Uterus (tissue), 4 donors: ENCODE results near the gene RANBP10. TPM values are rescaled to one million over a fixed set of nuclear protein-coding genes. Genes with fewer than 3 reads are reported as not detected.

ENCODE experiments used
- DNase-seq, 2 donors: peaks; one replicate each; pipeline ENCODE4 v3.0.0-alpha.2; 2019 to 2020
- H3K27ac ChIP-seq, 2 donors: fragments of 200-600 bp; sonication (generic); 1 replicate in 1 of 2; 2 replicates in 1 of 2; pipeline ENCODE4 v1.5.1; 2016 to 2018
- H3K27me3 ChIP-seq, 2 donors: fragments of 200-600 bp; sonication (generic); one replicate each; pipeline ENCODE4 v1.5.1; 2018 to 2019; ENCODE audit warnings: control low read depth in 1 of 2
- H3K36me3 ChIP-seq, 2 donors: fragments of 200-600 bp; sonication (generic); one replicate each; pipeline ENCODE4 v1.5.1; 2019; ENCODE audit warnings: control low read depth in 1 of 2
- H3K4me1 ChIP-seq, 2 donors: fragments of 200-600 bp; sonication (generic); one replicate each; pipeline ENCODE4 v1.5.1; 2018 to 2019; ENCODE audit warnings: control low read depth in 1 of 2
- H3K4me3 ChIP-seq, 2 donors: fragments of 200-600 bp; sonication (generic); 1 replicate in 1 of 2; 2 replicates in 1 of 2; pipeline ENCODE4 v1.5.1; 2018 to 2019; ENCODE audit warnings: mild to moderate bottlenecking in 1 of 2
- H3K9me3 ChIP-seq, 2 donors: fragments of 200-600 bp; sonication (generic); one replicate each; pipeline ENCODE4 v1.5.1; 2019; ENCODE audit warnings: control low read depth in 1 of 2
- POLR2A ChIP-seq, 2 donors: fragments of 450-650 bp; IDR thresholded peaks; one replicate each; pipeline ENCODE4 v1.6.1; 2016; ENCODE audit warnings: antibody characterized with exemption in 2 of 2, mild to moderate bottlenecking in 1 of 2, moderate library complexity in 1 of 2
- intact Hi-C: fragments of 100-400 bp; cut with DNase I; formaldehyde crosslinking; loops from one replicate; pipeline ENCODE4 v1.15.1; 2023; ENCODE audit warnings: low total_unique reads
- total RNA-seq, 4 donors: library from RNA; depleted of rRNA in 3 of 4; stranded (reverse); fragments of >200 nt in 3 of 4; gene quantifications; one replicate each; pipeline versions ENCODE4 v1.1.0 to v1.2.4, GENCODE V29; 2014 to 2023
- TF ChIP-seq, protein P1 (sequence below), 4 experiments: fragments of 200-600 bp in 2 of 4; fragments of 450-650 bp in 2 of 4; sonication (generic) in 2 of 4; IDR thresholded peaks; one replicate each; pipeline ENCODE4 v1.5.1; 2016 to 2019; ENCODE audit warnings: antibody characterized with exemption in 4 of 4, mild to moderate bottlenecking in 2 of 4, moderate library complexity in 1 of 4
- donor health status: DM: yes; HTN: yes; CAD: no.

RANBP10 gene
- total RNA-seq, 4 donors from 2014 or later: 4.9 to 22.7 (median 8.5) TPM

DNA sequence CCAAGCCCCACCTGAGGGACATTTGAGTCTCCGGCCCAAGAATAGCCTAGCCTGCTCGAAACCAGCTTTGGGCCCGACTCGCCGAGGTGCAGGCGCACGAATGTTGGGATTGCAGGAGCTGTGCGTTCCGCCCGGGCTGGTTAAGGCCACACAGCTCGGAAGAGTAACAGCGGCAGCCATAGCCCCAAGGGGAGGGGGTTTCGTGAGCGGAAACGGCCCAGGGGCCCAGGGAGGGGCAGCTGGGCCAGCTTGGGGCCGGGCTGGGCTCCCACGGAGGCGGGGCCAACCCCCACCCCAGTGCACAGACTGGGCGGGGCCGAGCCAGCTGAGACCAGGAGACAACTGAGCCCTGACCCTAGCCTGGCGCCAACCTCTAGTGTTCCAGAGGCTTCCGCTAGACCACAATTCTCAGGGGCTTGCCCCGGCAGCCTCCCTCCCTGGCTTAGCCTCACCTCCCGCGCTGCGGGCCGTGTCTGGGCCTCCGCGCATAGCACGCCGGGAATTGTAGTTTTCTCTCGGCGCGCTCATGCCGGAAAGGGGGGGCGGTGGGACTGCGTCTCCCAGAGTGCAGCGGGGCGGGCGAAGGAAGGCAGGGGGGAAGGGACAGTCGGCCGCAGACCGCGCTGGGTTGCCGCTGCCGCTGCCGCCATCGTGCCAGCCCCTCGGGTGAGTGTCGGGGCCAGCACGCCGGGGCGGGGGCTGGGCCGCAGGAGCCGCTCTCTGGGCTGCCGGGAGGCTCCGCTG, 40.1 kb upstream of the RANBP10 start, which contains the start of gene NUTF2:
Gene NUTF2, plus strand, starts transcription at position 614 of the 744 bp plus-strand sequence. CDS start 18,198 bp downstream, outside the sequence.
- peak; percentile 42 to 80 for TF ChIP-seq POLR2A (IDR thresholded peaks at IDR 0.05)
- TF ChIP-seq, protein P1, sequence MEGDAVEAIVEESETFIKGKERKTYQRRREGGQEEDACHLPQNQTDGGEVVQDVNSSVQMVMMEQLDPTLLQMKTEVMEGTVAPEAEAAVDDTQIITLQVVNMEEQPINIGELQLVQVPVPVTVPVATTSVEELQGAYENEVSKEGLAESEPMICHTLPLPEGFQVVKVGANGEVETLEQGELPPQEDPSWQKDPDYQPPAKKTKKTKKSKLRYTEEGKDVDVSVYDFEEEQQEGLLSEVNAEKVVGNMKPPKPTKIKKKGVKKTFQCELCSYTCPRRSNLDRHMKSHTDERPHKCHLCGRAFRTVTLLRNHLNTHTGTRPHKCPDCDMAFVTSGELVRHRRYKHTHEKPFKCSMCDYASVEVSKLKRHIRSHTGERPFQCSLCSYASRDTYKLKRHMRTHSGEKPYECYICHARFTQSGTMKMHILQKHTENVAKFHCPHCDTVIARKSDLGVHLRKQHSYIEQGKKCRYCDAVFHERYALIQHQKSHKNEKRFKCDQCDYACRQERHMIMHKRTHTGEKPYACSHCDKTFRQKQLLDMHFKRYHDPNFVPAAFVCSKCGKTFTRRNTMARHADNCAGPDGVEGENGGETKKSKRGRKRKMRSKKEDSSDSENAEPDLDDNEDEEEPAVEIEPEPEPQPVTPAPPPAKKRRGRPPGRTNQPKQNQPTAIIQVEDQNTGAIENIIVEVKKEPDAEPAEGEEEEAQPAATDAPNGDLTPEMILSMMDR (IDR thresholded peaks at IDR 0.05): peak in 3 of 4 experiments; percentile 2 to 36 (median 4)
- intact Hi-C loops: no loop called here
- peak; percentile 95 to 96 for DNase-seq
- no peaks in the 10 kb centered on the region for H3K9me3 ChIP-seq
- H3K36me3 ChIP-seq: no peaks in the 10 kb centered on the region
- H3K27ac ChIP-seq: peak within 1 kb of the TSS; percentile 94 to 99
- H3K27me3 ChIP-seq: no peaks in the 10 kb centered on the region
- peaks cover 9 to 28% of the 10 kb centered on the region in 2 donors for H3K4me1 ChIP-seq
- H3K4me3 ChIP-seq: peak within 1 kb of the TSS; percentile 84 to 97

GRCh38 chr16:67846063-67846319, 39.6 kb upstream of the RANBP10 start:
- no peaks in the 10 kb centered on the region for H3K36me3 ChIP-seq
- H3K9me3 ChIP-seq: no peaks in the 10 kb centered on the region
- intact Hi-C loops: no loop called here
- H3K27me3 ChIP-seq: no peaks in the 10 kb centered on the region
- H3K4me1 ChIP-seq: peaks cover 9 to 28% of the 10 kb centered on the region in 2 donors
- peak overlapping the region; percentile 94 to 99 for H3K27ac ChIP-seq
- TF ChIP-seq, protein P1 (IDR thresholded peaks at IDR 0.05): no peak
- no peak for TF ChIP-seq POLR2A (IDR thresholded peaks at IDR 0.05)
- no peak for DNase-seq
- H3K4me3 ChIP-seq: peak overlapping the region; percentile 84 to 97

DNA sequence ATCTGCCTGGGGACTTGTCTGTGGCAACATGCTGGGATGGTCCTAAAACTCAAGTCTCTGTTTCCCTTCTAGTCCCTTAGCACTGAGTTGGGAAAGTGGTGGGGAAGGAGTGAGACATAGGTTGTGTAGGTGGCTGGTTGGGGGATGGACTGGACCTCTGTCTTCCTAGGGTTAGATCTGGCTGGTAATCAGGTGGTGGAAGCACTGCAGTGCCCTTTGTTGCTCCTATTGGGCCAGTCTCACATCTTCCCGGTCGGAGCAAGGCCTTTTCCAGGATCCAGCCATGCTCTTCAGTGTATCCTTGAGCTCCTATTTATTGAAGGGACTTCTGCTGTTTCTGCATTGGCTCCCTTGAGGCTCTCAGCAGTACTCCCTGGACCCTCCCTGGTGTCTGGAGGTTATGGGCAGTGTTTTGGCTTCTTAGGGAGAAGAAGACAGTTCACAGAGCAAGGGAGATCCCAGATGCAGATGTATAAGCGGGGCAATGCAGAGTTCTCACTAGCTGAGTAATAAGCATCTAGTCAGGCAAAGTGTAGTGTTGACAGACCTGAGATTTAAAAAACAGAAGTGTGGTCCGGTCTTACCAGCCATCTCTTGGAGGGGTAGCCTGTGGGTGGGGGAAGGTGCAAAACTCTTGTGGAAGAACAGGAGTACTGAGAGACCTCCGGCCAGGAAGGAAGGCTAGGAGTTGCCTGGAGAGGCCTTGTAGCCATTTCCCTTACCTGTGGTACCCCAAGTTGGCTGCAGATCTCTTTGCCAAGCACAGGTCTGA, 39.1 kb upstream of the RANBP10 start:
- intact Hi-C loops: no loop called here
- Histone ChIP-seq H3K36me3 (no peaks in the 10 kb centered on the region), H3K4me3 (peak overlapping the region; percentile 84 to 97), H3K9me3 (no peaks in the 10 kb centered on the region), H3K4me1 (peaks cover 9 to 28% of the 10 kb centered on the region in 2 donors), H3K27me3 (no peaks in the 10 kb centered on the region), H3K27ac (peak overlapping the region; percentile 94 to 99)
- no peak for DNase-seq
- TF ChIP-seq, protein P1 (IDR thresholded peaks at IDR 0.05): no peak
- TF ChIP-seq POLR2A (IDR thresholded peaks at IDR 0.05): no peak

DNA sequence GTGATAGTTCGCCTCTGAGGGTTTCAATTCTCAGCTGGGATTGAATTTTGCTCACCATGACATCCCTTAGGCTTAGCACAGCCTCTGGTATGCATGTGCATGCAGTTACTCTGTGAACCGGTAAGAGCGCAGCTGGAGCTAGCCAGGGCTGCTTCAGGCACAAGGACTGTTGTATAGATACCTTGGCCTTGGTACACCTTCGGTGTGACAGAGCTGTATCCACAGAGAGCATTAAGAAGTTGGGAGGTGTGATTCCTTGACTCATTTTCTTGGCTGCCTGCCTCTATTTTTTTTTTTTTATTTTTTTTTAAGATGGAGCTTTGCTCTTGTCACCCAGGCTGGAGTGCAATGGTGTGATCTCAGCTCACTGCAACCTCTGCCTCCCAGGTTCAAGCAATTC, 38.1 kb upstream of the RANBP10 start:
- DNase-seq: no peak
- Histone ChIP-seq H3K36me3 (no peaks in the 10 kb centered on the region), H3K9me3 (no peaks in the 10 kb centered on the region), H3K4me3 (no peak overlapping the region), H3K4me1 (peaks cover 9 to 28% of the 10 kb centered on the region in 2 donors), H3K27ac (peak overlapping the region; percentile 94 to 99), H3K27me3 (no peaks in the 10 kb centered on the region)
- intact Hi-C loops: no loop called here
- TF ChIP-seq POLR2A (IDR thresholded peaks at IDR 0.05): no peak
- TF ChIP-seq, protein P1 (IDR thresholded peaks at IDR 0.05): no peak

- H3K27ac ChIP-seq: peak overlapping the region; percentile 99 to 100
- peaks cover 9 to 24% of the 10 kb centered on the region in 2 donors for H3K4me1 ChIP-seq
- H3K4me3 ChIP-seq: peak overlapping the region; percentile 79 to 91
- DNase-seq: no peak
- H3K27me3 ChIP-seq: no peaks in the 10 kb centered on the region
- intact Hi-C loops: no loop called here
- H3K9me3 ChIP-seq: no peaks in the 10 kb centered on the region
- no peaks in the 10 kb centered on the region for H3K36me3 ChIP-seq
- TF ChIP-seq POLR2A (IDR thresholded peaks at IDR 0.05): no peak
- TF ChIP-seq, protein P1 (IDR thresholded peaks at IDR 0.05): no peak
Measured at GRCh38 chr16:67843343-67843765, 37.0 kb upstream of the RANBP10 start.
